PC-3 (cell line): ENCODE results near the gene ZDHHC8. TPM values are rescaled to one million over a fixed set of nuclear protein-coding genes. Genes with fewer than 3 reads are reported as not detected.

Experiments
- ATAC-seq: fragments of 200-7000 bp; cut with Tn5 transposase; 2 replicates; pipeline ENCODE4 v1.9.1; 2020; ENCODE audit warnings: mild to moderate bottlenecking, moderate library complexity
- BruUV-seq: library from RNA; stranded (reverse); fragments of 400-500 nt; replicated peaks from 2 replicates; lab custom pipeline; 2021; lab: Mats Ljungman, UMichigan
- CTCF ChIA-PET: fragments of 300-600 bp; sonication (Branson Sonifier 250); formaldehyde crosslinking; loops from one replicate; lab custom pipeline; 2022; ENCODE audit warnings: antibody characterized with exemption; lab: Charles Lee
- POLR2A ChIA-PET: fragments of 300-600 bp; sonication (Branson Sonifier 250); formaldehyde crosslinking; loops from one replicate; lab custom pipeline; 2022; ENCODE audit warnings: antibody characterized with exemption; ENCODE audit not compliant: unreplicated experiment; lab: Charles Lee
- DNase-seq: peaks from one replicate; pipeline ENCODE4 v3.0.0-alpha.2; 2015
- H2AFZ ChIP-seq: fragments of 300-600 bp; sonication (generic); 2 replicates; pipeline ENCODE4 v1.6.0; 2016; ENCODE audit warnings: antibody characterized with exemption, low read length
- H3F3A ChIP-seq: fragments of 300-600 bp; sonication (generic); one replicate; pipeline ENCODE4 v1.6.0; 2017; ENCODE audit warnings: antibody characterized with exemption, low read length, control low read depth, mild to moderate bottlenecking; ENCODE audit not compliant: unreplicated experiment
- H3K27ac ChIP-seq: fragments of 300-600 bp; sonication (generic); 2 replicates; pipeline ENCODE4 v1.5.1; 2016; ENCODE audit warnings: mild to moderate bottlenecking, low read length
- H3K27me3 ChIP-seq: fragments of 300-600 bp; sonication (generic); 2 replicates; pipeline ENCODE4 v1.6.1; 2016; ENCODE audit warnings: low read length, mixed read lengths
- H3K36me3 ChIP-seq: fragments of 300-600 bp; sonication (generic); 2 replicates; pipeline ENCODE4 v1.6.1; 2016; ENCODE audit warnings: low read depth, mixed run types, low read length, mixed read lengths
- H3K4me1 ChIP-seq: fragments of 300-600 bp; sonication (generic); 2 replicates; pipeline ENCODE4 v1.5.1; 2016; ENCODE audit warnings: low read length; ENCODE audit not compliant: insufficient read depth
- H3K4me2 ChIP-seq: fragments of 300-600 bp; sonication (generic); 2 replicates; pipeline ENCODE4 v1.6.0; 2016; ENCODE audit warnings: low read length
- H3K4me3 ChIP-seq: fragments of 300-600 bp; sonication (generic); 2 replicates; pipeline ENCODE4 v1.5.1; 2016; ENCODE audit warnings: mild to moderate bottlenecking, low read length, mixed read lengths
- H3K79me2 ChIP-seq: fragments of 300-600 bp; sonication (generic); 2 replicates; pipeline ENCODE4 v1.6.1; 2017; ENCODE audit warnings: low read length, mixed read lengths
- H3K9ac ChIP-seq: fragments of 300-600 bp; sonication (generic); 2 replicates; pipeline ENCODE4 v1.6.0; 2016; ENCODE audit warnings: mild to moderate bottlenecking, low read length
- H3K9me2 ChIP-seq: fragments of 300-600 bp; sonication (generic); replicated peaks from 2 replicates; pipeline ENCODE4 v1.6.1; 2016; ENCODE audit warnings: mixed run types, low read length, mixed read lengths
- H3K9me3 ChIP-seq: fragments of 300-600 bp; sonication (generic); 2 replicates; pipeline ENCODE4 v1.6.1; 2016; ENCODE audit warnings: low read length, mixed read lengths
- H4K20me1 ChIP-seq: fragments of 300-600 bp; sonication (generic); 2 replicates; pipeline ENCODE4 v1.6.1; 2016; ENCODE audit warnings: low read length, mixed read lengths
- EZH2 ChIP-seq: fragments of 300-600 bp; sonication (generic); IDR thresholded peaks from one replicate; pipeline ENCODE4 v1.6.1; 2017; ENCODE audit warnings: antibody characterized with exemption, mild to moderate bottlenecking, low read length; ENCODE audit not compliant: unreplicated experiment
- EZH2phosphoT487 ChIP-seq: fragments of 300-600 bp; sonication (generic); IDR thresholded peaks from 2 replicates; pipeline ENCODE4 v1.6.1; 2018; ENCODE audit warnings: mild to moderate bottlenecking, antibody characterized with exemption, low read length, borderline replicate concordance
- intact Hi-C: fragments of 100-400 bp; cut with micrococcal nuclease; formaldehyde crosslinking; loops from 2 replicates; pipeline ENCODE4 v1.9.0; 2023
- total RNA-seq: library from RNA; depleted of rRNA; stranded (reverse); fragments of >200 nt; gene quantifications from 2 replicates; pipeline ENCODE4 v1.2.3, GENCODE V29; 2014
- TF ChIP-seq, protein P1 (sequence below): fragments of 300-600 bp; sonication (generic); conservative IDR thresholded peaks from 2 replicates; pipeline ENCODE4 v1.5.1; 2017; ENCODE audit warnings: antibody characterized with exemption, low read depth, mild to moderate bottlenecking, low read length

The ZDHHC8 gene
- total RNA-seq, 1 experiment from 2014 or later: 24.6 TPM

GRCh38 chr22:20147237-20147988 lies 15.8 kb downstream of the ZDHHC8 start:
- intact Hi-C loops: no loop called here
- H2AFZ ChIP-seq: no peak overlapping the region
- H3K36me3 ChIP-seq: no peaks in the 10 kb centered on the region
- H3F3A ChIP-seq: no peaks in the 10 kb centered on the region
- no peak for DNase-seq
- H3K27me3 ChIP-seq: no peaks in the 10 kb centered on the region
- H3K4me1 ChIP-seq: no peaks in the 10 kb centered on the region
- no peaks in the 10 kb centered on the region for H3K9me2 ChIP-seq
- no peaks in the 10 kb centered on the region for H4K20me1 ChIP-seq
- no peak overlapping the region for H3K27ac ChIP-seq
- H3K4me3 ChIP-seq: no peak overlapping the region
- ChIA-PET POLR2A (no interaction called here), CTCF (no interaction called here)
- no peaks in the 10 kb centered on the region for H3K79me2 ChIP-seq
- no TSS peak for BruUV-seq
- no peak overlapping the region for H3K4me2 ChIP-seq
- no peak for TF ChIP-seq EZH2phosphoT487
- TF ChIP-seq, protein P1, sequence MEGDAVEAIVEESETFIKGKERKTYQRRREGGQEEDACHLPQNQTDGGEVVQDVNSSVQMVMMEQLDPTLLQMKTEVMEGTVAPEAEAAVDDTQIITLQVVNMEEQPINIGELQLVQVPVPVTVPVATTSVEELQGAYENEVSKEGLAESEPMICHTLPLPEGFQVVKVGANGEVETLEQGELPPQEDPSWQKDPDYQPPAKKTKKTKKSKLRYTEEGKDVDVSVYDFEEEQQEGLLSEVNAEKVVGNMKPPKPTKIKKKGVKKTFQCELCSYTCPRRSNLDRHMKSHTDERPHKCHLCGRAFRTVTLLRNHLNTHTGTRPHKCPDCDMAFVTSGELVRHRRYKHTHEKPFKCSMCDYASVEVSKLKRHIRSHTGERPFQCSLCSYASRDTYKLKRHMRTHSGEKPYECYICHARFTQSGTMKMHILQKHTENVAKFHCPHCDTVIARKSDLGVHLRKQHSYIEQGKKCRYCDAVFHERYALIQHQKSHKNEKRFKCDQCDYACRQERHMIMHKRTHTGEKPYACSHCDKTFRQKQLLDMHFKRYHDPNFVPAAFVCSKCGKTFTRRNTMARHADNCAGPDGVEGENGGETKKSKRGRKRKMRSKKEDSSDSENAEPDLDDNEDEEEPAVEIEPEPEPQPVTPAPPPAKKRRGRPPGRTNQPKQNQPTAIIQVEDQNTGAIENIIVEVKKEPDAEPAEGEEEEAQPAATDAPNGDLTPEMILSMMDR: no peak
- no peak for TF ChIP-seq EZH2
- no peak for ATAC-seq
- no peaks in the 10 kb centered on the region for H3K9me3 ChIP-seq
- no peak overlapping the region for H3K9ac ChIP-seq

GRCh38 chr22:20148414-20148813 lies 16.8 kb downstream of the ZDHHC8 start:
- Histone ChIP-seq H3K4me1 (no peaks in the 10 kb centered on the region), H3K9ac (no peak overlapping the region), H3F3A (no peaks in the 10 kb centered on the region), H3K4me3 (no peak overlapping the region), H4K20me1 (no peaks in the 10 kb centered on the region), H3K9me3 (no peaks in the 10 kb centered on the region), H3K4me2 (no peak overlapping the region), H2AFZ (no peak overlapping the region), H3K27me3 (no peaks in the 10 kb centered on the region), H3K27ac (no peak overlapping the region), H3K79me2 (no peaks in the 10 kb centered on the region), H3K36me3 (no peaks in the 10 kb centered on the region), H3K9me2 (no peaks in the 10 kb centered on the region)
- TF ChIP-seq EZH2phosphoT487 (no peak), EZH2 (no peak)
- TF ChIP-seq, protein P1: no peak
- intact Hi-C loops: no loop called here
- DNase-seq: no peak
- BruUV-seq: no TSS peak
- CTCF ChIA-PET: no interaction called here
- ATAC-seq: no peak
- POLR2A ChIA-PET: no interaction called here
